Measurements from ENCODE around the gene PIP.

PIP gene

DNA sequence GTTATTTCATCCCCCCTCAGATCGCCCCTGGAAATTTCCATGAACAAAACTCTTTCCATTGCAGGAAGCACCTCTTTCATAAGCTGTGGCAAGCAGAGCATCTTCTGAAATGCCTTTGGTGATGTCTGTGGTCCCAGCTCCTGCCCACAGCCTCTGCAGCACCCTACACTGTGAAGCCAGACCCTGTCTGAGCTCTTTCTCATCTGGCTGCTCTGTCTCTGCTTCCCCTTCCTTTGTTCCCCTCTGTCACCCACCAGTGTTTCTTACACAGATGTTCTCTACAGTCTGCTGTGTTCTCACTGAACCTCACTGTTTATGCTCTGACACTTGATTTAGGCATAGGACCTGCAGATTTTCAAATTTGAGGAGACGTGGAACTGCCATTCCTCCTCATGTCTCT, 49.5 kb downstream of the PIP start:
- TF ChIP-seq ZNF70 (CRISPR knock-in tag; IDR thresholded peaks at IDR 0.05) = no peak
- TF ChIP-seq ESRRG (CRISPR knock-in tag; IDR thresholded peaks at IDR 0.05) = no peak
- TF ChIP-seq GLIS3 (CRISPR knock-in tag; IDR thresholded peaks at IDR 0.05) = no peak
- no peak for TF ChIP-seq ZFP30 (CRISPR knock-in tag; IDR thresholded peaks at IDR 0.05)
- TF ChIP-seq CSRNP3 (CRISPR knock-in tag; IDR thresholded peaks at IDR 0.05) = no peak
- TF ChIP-seq ZNF565 (CRISPR knock-in tag; conservative IDR thresholded peaks at IDR 0.05; ENCODE audit: low read depth) = no peak
- TF ChIP-seq, protein P1, sequence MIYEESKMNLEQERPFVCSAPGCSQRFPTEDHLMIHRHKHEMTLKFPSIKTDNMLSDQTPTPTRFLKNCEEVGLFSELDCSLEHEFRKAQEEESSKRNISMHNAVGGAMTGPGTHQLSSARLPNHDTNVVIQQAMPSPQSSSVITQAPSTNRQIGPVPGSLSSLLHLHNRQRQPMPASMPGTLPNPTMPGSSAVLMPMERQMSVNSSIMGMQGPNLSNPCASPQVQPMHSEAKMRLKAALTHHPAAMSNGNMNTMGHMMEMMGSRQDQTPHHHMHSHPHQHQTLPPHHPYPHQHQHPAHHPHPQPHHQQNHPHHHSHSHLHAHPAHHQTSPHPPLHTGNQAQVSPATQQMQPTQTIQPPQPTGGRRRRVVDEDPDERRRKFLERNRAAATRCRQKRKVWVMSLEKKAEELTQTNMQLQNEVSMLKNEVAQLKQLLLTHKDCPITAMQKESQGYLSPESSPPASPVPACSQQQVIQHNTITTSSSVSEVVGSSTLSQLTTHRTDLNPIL (CRISPR knock-in tag; IDR thresholded peaks at IDR 0.05; ENCODE audit: low read depth) = no peak
- no peak for TF ChIP-seq TSHZ2 (CRISPR knock-in tag; IDR thresholded peaks at IDR 0.05)
- no peak for TF ChIP-seq BACH2 (CRISPR knock-in tag; IDR thresholded peaks at IDR 0.05; ENCODE audit: borderline replicate concordance)
- TF ChIP-seq ISL1 (CRISPR knock-in tag; IDR thresholded peaks at IDR 0.05) = no peak
- TF ChIP-seq, protein P2, sequence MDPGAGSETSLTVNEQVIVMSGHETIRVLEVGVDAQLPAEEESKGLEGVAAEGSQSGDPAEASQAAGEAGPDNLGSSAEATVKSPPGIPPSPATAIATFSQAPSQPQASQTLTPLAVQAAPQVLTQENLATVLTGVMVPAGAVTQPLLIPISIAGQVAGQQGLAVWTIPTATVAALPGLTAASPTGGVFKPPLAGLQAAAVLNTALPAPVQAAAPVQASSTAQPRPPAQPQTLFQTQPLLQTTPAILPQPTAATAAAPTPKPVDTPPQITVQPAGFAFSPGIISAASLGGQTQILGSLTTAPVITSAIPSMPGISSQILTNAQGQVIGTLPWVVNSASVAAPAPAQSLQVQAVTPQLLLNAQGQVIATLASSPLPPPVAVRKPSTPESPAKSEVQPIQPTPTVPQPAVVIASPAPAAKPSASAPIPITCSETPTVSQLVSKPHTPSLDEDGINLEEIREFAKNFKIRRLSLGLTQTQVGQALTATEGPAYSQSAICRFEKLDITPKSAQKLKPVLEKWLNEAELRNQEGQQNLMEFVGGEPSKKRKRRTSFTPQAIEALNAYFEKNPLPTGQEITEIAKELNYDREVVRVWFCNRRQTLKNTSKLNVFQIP (CRISPR knock-in tag; IDR thresholded peaks at IDR 0.05; ENCODE audit: borderline replicate concordance, low read depth) = no peak
- TF ChIP-seq TOX (CRISPR knock-in tag; IDR thresholded peaks at IDR 0.05; ENCODE audit: borderline replicate concordance) = no peak
- TF ChIP-seq ARNTL (CRISPR knock-in tag; IDR thresholded peaks at IDR 0.05; ENCODE audit: borderline replicate concordance, low read depth) = no peak
- TF ChIP-seq CSDC2 (CRISPR knock-in tag; IDR thresholded peaks at IDR 0.05) = no peak
- TF ChIP-seq SNAI2 (CRISPR knock-in tag; IDR thresholded peaks at IDR 0.05) = no peak
- no peak for ATAC-seq

DNA sequence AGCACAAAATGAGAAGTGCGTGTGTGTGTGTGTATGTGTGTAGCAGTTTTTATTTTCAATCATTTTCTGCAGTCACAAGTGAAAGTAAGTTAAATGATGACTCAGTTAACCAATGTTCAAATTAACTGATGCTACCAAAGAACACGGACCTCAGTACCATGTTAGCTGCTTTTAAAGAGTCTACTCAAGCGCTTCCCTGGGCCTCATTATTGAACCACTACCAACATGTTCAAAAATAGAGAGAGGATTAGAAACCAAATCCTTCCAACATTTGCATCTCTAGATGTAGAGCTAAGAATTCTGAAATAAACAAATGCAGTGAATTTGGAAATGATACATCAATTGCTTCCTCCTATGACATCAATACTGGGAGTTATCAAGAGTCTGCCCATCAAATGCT, 51.1 kb downstream of the PIP start, which contains the start of gene TAS2R39:
Gene TAS2R39 (plus strand): TSS at position 396 of the 400 bp plus-strand sequence. CDS start 0 bp downstream, at position 396.
- ATAC-seq = no peak
- TF ChIP-seq ZNF8 (CRISPR knock-in tag; IDR thresholded peaks at IDR 0.05) = no peak
- no peak for TF ChIP-seq ZNF565 (CRISPR knock-in tag; conservative IDR thresholded peaks at IDR 0.05; ENCODE audit: low read depth)
- TF ChIP-seq SNAI2 (CRISPR knock-in tag; IDR thresholded peaks at IDR 0.05) = no peak
- no peak for TF ChIP-seq TSHZ2 (CRISPR knock-in tag; IDR thresholded peaks at IDR 0.05)
- TF ChIP-seq, protein P2 (CRISPR knock-in tag; IDR thresholded peaks at IDR 0.05; ENCODE audit: borderline replicate concordance, low read depth) = no peak
- TF ChIP-seq ESRRG (CRISPR knock-in tag; IDR thresholded peaks at IDR 0.05) = no peak
- no peak for TF ChIP-seq PATZ1 (CRISPR knock-in tag; IDR thresholded peaks at IDR 0.05; ENCODE audit: borderline replicate concordance)
- TF ChIP-seq OSR1 (CRISPR knock-in tag; IDR thresholded peaks at IDR 0.05) = no peak
- TF ChIP-seq GLIS3 (CRISPR knock-in tag; IDR thresholded peaks at IDR 0.05) = no peak
- TF ChIP-seq ARNTL (CRISPR knock-in tag; IDR thresholded peaks at IDR 0.05; ENCODE audit: borderline replicate concordance, low read depth) = no peak
- no peak for TF ChIP-seq CSDC2 (CRISPR knock-in tag; IDR thresholded peaks at IDR 0.05)
- TF ChIP-seq TOX (CRISPR knock-in tag; IDR thresholded peaks at IDR 0.05; ENCODE audit: borderline replicate concordance) = no peak
- TF ChIP-seq ZFP3 (CRISPR knock-in tag; IDR thresholded peaks at IDR 0.05) = no peak
- no peak for TF ChIP-seq RARB (CRISPR knock-in tag; IDR thresholded peaks at IDR 0.05)
- TF ChIP-seq, protein P1 (CRISPR knock-in tag; IDR thresholded peaks at IDR 0.05; ENCODE audit: low read depth) = no peak
- no peak for TF ChIP-seq ZC3H10 (CRISPR knock-in tag; IDR thresholded peaks at IDR 0.05)
- TF ChIP-seq ZFP30 (CRISPR knock-in tag; IDR thresholded peaks at IDR 0.05) = no peak
- no peak for TF ChIP-seq ISL1 (CRISPR knock-in tag; IDR thresholded peaks at IDR 0.05)
